HG03097 (cell line): ENCODE data around the gene ACHE.
A peak's percentile ranks its signal among the peaks of the same experiment; 100 is the strongest.
"Not testable (repeated sequence)": the region's sequence is repeated elsewhere in the genome, so short reads cannot be mapped to it uniquely, and the experiment has no call there.

Experiments used
- ATAC-seq: cut with Tn5 transposase; IDR thresholded peaks from one replicate; pipeline ENCODE4 v1.9.1; 2021; ENCODE audit not compliant: unreplicated experiment, low FRiP score

The ACHE gene

GRCh38 chr7:100865938-100866728 is 29.6 kb downstream of the ACHE start:
- ATAC-seq: no peak

- ATAC-seq: no peak
These were observed 30.2 kb downstream of the ACHE start for GRCh38 chr7:100865372-100865911.

- ATAC-seq: no peak
These were observed 31.3 kb downstream of the ACHE start for GRCh38 chr7:100864263-100864845.

GRCh38 chr7:100863406-100863950 is 32.2 kb downstream of the ACHE start:
- no peak for ATAC-seq

GRCh38 chr7:100861616-100861985 is 34.1 kb downstream of the ACHE start:
- ATAC-seq: no peak

- ATAC-seq: no peak
These were observed 34.7 kb downstream of the ACHE start for GRCh38 chr7:100860702-100861615.

GRCh38 chr7:100859856-100860255 is 35.8 kb downstream of the ACHE start:
- no peak for ATAC-seq

- no peak for ATAC-seq
These were observed 38.8 kb downstream of the ACHE start for GRCh38 chr7:100856871-100857282.

GRCh38 chr7:100855515-100855914 is 40.2 kb downstream of the ACHE start:
- ATAC-seq: no peak

GRCh38 chr7:100854899-100855298 is 40.8 kb downstream of the ACHE start:
- ATAC-seq: not testable (repeated sequence)

- no peak for ATAC-seq
These were observed 41.4 kb downstream of the ACHE start for GRCh38 chr7:100854146-100854895.

- peak; percentile 79 for ATAC-seq
These were observed 43.4 kb downstream of the ACHE start, which contains the start of gene SLC12A9 for GRCh38 chr7:100852048-100852872. SLC12A9 (plus strand) TSS chr7:100852713; CDS start chr7:100854198, 1,485 bp downstream.

GRCh38 chr7:100847360-100847759 is 48.3 kb downstream of the ACHE start:
- no peak for ATAC-seq

GRCh38 chr7:100840470-100841100 is 55.1 kb downstream of the ACHE start:
- no peak for ATAC-seq
